Measurements from ENCODE around the gene YBEY.

GRCh38 chr21:46299167-46299566, 13.0 kb downstream of the YBEY start:
- TF ChIP-seq POLR2AphosphoS5 (IDR thresholded peaks at IDR 0.05) (no peak), CTCF (IDR thresholded peaks at IDR 0.05; ENCODE audit: poor library complexity, severe bottlenecking) (no peak), EZH2 (IDR thresholded peaks at IDR 0.05; ENCODE audit: borderline replicate concordance, insufficient read depth, low read length, poor library complexity, severe bottlenecking) (no peak)

Measured in neural cell (in vitro differentiated cells).